ENCODE results near the gene BMP3. TPM values are rescaled to one million over a fixed set of nuclear protein-coding genes. Genes with fewer than 3 reads are reported as not detected.
A peak's percentile ranks its signal among the peaks of the same experiment; 100 is the strongest.

BMP3 gene
- polyA plus RNA-seq, 4 donors = 0.45 to 14.1 (median 7.8) TPM; not detected in 1

DNA sequence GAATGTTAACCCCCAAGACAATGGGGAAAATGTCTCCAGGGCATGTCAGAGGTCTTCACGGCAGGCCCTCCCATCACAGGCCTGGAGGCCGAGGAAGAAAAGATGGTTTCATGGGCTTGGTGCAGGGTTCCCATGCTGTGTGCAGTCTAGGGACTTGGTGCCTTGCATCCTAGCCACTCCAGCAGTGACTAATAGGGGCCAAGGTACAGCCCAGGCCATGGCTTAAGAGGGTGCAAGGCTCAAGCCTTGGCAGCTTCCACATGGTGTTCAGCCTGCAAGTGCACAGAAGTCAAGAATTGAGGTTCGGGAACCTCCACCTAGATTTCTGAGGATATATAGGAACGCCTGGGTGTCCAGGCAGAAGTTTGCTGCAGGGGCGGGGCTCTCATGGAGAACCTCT is 50.6 kb downstream of the BMP3 start:
- Histone ChIP-seq H3K36me3 (ENCODE audit: control insufficient read depth in 3 of 3, insufficient read depth in 2 of 3, low read depth in 1 of 3, low read length in 3 of 3) (no peaks in the 10 kb centered on the region), H3K4me3 (ENCODE audit: low read depth in 1 of 3, low read length in 3 of 3) (no peak overlapping the region), H3K4me1 (ENCODE audit: control insufficient read depth in 3 of 3, insufficient read depth in 2 of 3, low read depth in 1 of 3, low read length in 2 of 3) (no peaks in the 10 kb centered on the region), H3K27ac (ENCODE audit: low read depth in 1 of 3, low read length in 2 of 3) (no peak overlapping the region), H3K9me3 (ENCODE audit: control insufficient read depth in 2 of 2, insufficient read depth in 1 of 2, low read depth in 1 of 2, low read length in 1 of 2) (peaks cover 0 to 20% of the 10 kb centered on the region in 2 donors), H3K27me3 (ENCODE audit: control insufficient read depth in 3 of 3, insufficient read depth in 3 of 3, low read length in 3 of 3) (no peaks in the 10 kb centered on the region)
- 82 to 95% (median 88%) methylated on average over 5 of the region's 5 CpGs for WGBS, 3 donors
- peak in 1 of 2 donors; percentile 61 for DNase-seq
- FAIRE-seq = no peak

DNA sequence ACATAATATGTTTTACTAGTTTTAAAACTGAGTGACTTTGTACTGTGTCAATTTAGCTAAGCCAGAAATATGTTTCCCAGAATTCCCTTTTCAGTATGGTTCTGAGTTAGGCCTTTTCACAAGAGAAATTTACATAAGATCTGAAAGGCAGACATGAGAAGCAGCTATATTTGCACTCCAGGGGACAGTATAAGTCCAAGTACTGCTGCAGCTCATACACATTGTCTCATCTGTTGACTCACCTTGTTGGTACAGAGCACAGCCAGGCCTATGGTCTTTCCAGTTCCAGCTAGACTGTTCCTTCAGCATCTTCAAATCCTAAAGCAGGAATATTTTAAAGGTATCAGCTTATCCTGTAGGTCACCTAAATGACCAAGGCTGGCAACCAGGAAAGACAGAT is 53.5 kb downstream of the BMP3 start:
- FAIRE-seq = no peak
- no peak overlapping the region for H3K27ac ChIP-seq (ENCODE audit: low read depth in 1 of 3, low read length in 2 of 3)
- DNase-seq = peak; percentile 13 to 53

DNA sequence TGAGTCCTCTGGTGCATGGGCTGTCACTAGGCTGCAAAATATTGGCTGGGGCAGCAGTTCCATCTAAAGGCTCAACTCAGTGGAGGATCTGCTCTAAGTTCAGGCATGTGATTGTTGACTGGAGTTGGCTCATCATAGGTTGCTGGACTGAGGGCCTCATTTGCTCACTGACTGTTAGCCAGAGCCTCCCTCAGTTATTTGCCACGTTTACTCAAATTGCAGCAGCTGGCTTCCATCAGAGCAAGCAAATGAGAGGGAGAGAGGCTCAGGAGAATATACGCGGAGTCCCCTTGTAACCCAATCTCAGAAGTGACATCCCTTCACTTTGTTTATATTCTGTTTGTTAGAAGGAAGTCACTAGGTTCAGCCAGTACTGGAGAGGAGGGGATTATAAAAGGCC is 54.1 kb downstream of the BMP3 start:
- FAIRE-seq = no peak
- no peaks in the 10 kb centered on the region for H3K36me3 ChIP-seq (ENCODE audit: control insufficient read depth in 3 of 3, insufficient read depth in 2 of 3, low read depth in 1 of 3, low read length in 3 of 3)
- 51 to 88% (median 79%) methylated on average over 3 of the region's 3 CpGs for WGBS, 3 donors
- no peaks in the 10 kb centered on the region for H3K4me1 ChIP-seq (ENCODE audit: control insufficient read depth in 3 of 3, insufficient read depth in 2 of 3, low read depth in 1 of 3, low read length in 2 of 3)
- H3K27ac ChIP-seq (ENCODE audit: low read depth in 1 of 3, low read length in 2 of 3) = no peak overlapping the region
- peaks cover 0 to 20% of the 10 kb centered on the region in 2 donors for H3K9me3 ChIP-seq (ENCODE audit: control insufficient read depth in 2 of 2, insufficient read depth in 1 of 2, low read depth in 1 of 2, low read length in 1 of 2)
- DNase-seq = peak in 1 of 2 donors; percentile 8
- H3K4me3 ChIP-seq (ENCODE audit: low read depth in 1 of 3, low read length in 3 of 3) = no peak overlapping the region
- H3K27me3 ChIP-seq (ENCODE audit: control insufficient read depth in 3 of 3, insufficient read depth in 3 of 3, low read length in 3 of 3) = no peaks in the 10 kb centered on the region

More for the DNA sequence above, 53.5 kb downstream of the BMP3 start:
- H3K4me1 ChIP-seq (ENCODE audit: control insufficient read depth in 3 of 3, insufficient read depth in 2 of 3, low read depth in 1 of 3, low read length in 2 of 3) = no peaks in the 10 kb centered on the region
- no peak overlapping the region for H3K4me3 ChIP-seq (ENCODE audit: low read depth in 1 of 3, low read length in 3 of 3)
- no peaks in the 10 kb centered on the region for H3K27me3 ChIP-seq (ENCODE audit: control insufficient read depth in 3 of 3, insufficient read depth in 3 of 3, low read length in 3 of 3)
- H3K9me3 ChIP-seq (ENCODE audit: control insufficient read depth in 2 of 2, insufficient read depth in 1 of 2, low read depth in 1 of 2, low read length in 1 of 2) = peaks cover 0 to 20% of the 10 kb centered on the region in 2 donors
- no peaks in the 10 kb centered on the region for H3K36me3 ChIP-seq (ENCODE audit: control insufficient read depth in 3 of 3, insufficient read depth in 2 of 3, low read depth in 1 of 3, low read length in 3 of 3)

- Histone ChIP-seq H3K4me1 (ENCODE audit: control insufficient read depth in 3 of 3, insufficient read depth in 2 of 3, low read depth in 1 of 3, low read length in 2 of 3) (no peaks in the 10 kb centered on the region), H3K9me3 (ENCODE audit: control insufficient read depth in 2 of 2, insufficient read depth in 1 of 2, low read depth in 1 of 2, low read length in 1 of 2) (peaks cover 0 to 18% of the 10 kb centered on the region in 2 donors), H3K4me3 (ENCODE audit: low read depth in 1 of 3, low read length in 3 of 3) (no peak overlapping the region), H3K36me3 (ENCODE audit: control insufficient read depth in 3 of 3, insufficient read depth in 2 of 3, low read depth in 1 of 3, low read length in 3 of 3) (no peaks in the 10 kb centered on the region), H3K27me3 (ENCODE audit: control insufficient read depth in 3 of 3, insufficient read depth in 3 of 3, low read length in 3 of 3) (no peaks in the 10 kb centered on the region), H3K27ac (ENCODE audit: low read depth in 1 of 3, low read length in 2 of 3) (no peak overlapping the region)
- no peak for FAIRE-seq
- 83 to 86% (median 85%) methylated on average over 3 of the region's 3 CpGs for WGBS, 3 donors
- DNase-seq = no peak
Observed at GRCh38 chr4:81085291-81085690, 54.8 kb downstream of the BMP3 start.

- FAIRE-seq (no peak), DNase-seq (no peak)
- WGBS, 3 donors = 79 to 91% (median 85%) methylated on average over 3 of the region's 3 CpGs
- H3K4me3 ChIP-seq (ENCODE audit: low read depth in 1 of 3, low read length in 3 of 3) = no peak overlapping the region
- H3K36me3 ChIP-seq (ENCODE audit: control insufficient read depth in 3 of 3, insufficient read depth in 2 of 3, low read depth in 1 of 3, low read length in 3 of 3) = no peaks in the 10 kb centered on the region
- no peaks in the 10 kb centered on the region for H3K27me3 ChIP-seq (ENCODE audit: control insufficient read depth in 3 of 3, insufficient read depth in 3 of 3, low read length in 3 of 3)
- no peak overlapping the region for H3K27ac ChIP-seq (ENCODE audit: low read depth in 1 of 3, low read length in 2 of 3)
- H3K9me3 ChIP-seq (ENCODE audit: control insufficient read depth in 2 of 2, insufficient read depth in 1 of 2, low read depth in 1 of 2, low read length in 1 of 2) = peaks cover 0 to 13% of the 10 kb centered on the region in 2 donors
- H3K4me1 ChIP-seq (ENCODE audit: control insufficient read depth in 3 of 3, insufficient read depth in 2 of 3, low read depth in 1 of 3, low read length in 2 of 3) = no peaks in the 10 kb centered on the region
Observed at GRCh38 chr4:81085979-81086378, 55.5 kb downstream of the BMP3 start.

- no peaks in the 10 kb centered on the region for H3K9me3 ChIP-seq (ENCODE audit: control insufficient read depth in 2 of 2, insufficient read depth in 1 of 2, low read depth in 1 of 2, low read length in 1 of 2)
- DNase-seq = no peak
- WGBS, 3 donors = 76 to 82% (median 79%) methylated on average over 2 of the region's 2 CpGs
- no peak overlapping the region for H3K4me3 ChIP-seq (ENCODE audit: low read depth in 1 of 3, low read length in 3 of 3)
- H3K27me3 ChIP-seq (ENCODE audit: control insufficient read depth in 3 of 3, insufficient read depth in 3 of 3, low read length in 3 of 3) = no peaks in the 10 kb centered on the region
- no peaks in the 10 kb centered on the region for H3K4me1 ChIP-seq (ENCODE audit: control insufficient read depth in 3 of 3, insufficient read depth in 2 of 3, low read depth in 1 of 3, low read length in 2 of 3)
- H3K27ac ChIP-seq (ENCODE audit: low read depth in 1 of 3, low read length in 2 of 3) = no peak overlapping the region
- no peak for FAIRE-seq
- peaks cover 0 to 3% (median 3%) of the 10 kb centered on the region in 3 donors for H3K36me3 ChIP-seq (ENCODE audit: control insufficient read depth in 3 of 3, insufficient read depth in 2 of 3, low read depth in 1 of 3, low read length in 3 of 3)
Observed at GRCh38 chr4:81093720-81094401, 63.4 kb downstream of the BMP3 start.

DNA sequence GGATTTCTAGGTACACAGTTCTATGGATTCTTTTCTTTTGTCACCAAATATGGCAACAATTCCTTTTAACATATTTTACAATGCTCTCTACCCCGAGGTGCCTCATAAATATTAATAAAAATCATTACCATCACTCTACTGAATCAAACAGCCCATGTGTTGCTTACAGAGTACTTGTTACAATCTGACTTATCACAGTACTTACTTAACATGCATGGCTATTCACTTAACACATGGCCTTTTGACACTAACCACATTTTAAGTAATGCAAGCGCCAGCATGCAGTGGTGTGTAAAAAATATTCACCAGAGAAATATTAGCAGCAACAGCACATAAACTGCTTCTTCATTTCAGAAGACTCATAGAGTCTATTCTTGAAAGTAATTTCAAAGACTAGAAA is 64.9 kb downstream of the BMP3 start:
- Histone ChIP-seq H3K4me1 (ENCODE audit: control insufficient read depth in 3 of 3, insufficient read depth in 2 of 3, low read depth in 1 of 3, low read length in 2 of 3) (no peaks in the 10 kb centered on the region), H3K27me3 (ENCODE audit: control insufficient read depth in 3 of 3, insufficient read depth in 3 of 3, low read length in 3 of 3) (no peaks in the 10 kb centered on the region), H3K36me3 (ENCODE audit: control insufficient read depth in 3 of 3, insufficient read depth in 2 of 3, low read depth in 1 of 3, low read length in 3 of 3) (peaks cover 0 to 3% (median 3%) of the 10 kb centered on the region in 3 donors), H3K27ac (ENCODE audit: low read depth in 1 of 3, low read length in 2 of 3) (no peak overlapping the region), H3K4me3 (ENCODE audit: low read depth in 1 of 3, low read length in 3 of 3) (no peak overlapping the region), H3K9me3 (ENCODE audit: control insufficient read depth in 2 of 2, insufficient read depth in 1 of 2, low read depth in 1 of 2, low read length in 1 of 2) (no peaks in the 10 kb centered on the region)
- DNase-seq = no peak
- no peak for FAIRE-seq
- 69 to 81% (median 73%) methylated on average over 2 of the region's 2 CpGs for WGBS, 3 donors

DNA sequence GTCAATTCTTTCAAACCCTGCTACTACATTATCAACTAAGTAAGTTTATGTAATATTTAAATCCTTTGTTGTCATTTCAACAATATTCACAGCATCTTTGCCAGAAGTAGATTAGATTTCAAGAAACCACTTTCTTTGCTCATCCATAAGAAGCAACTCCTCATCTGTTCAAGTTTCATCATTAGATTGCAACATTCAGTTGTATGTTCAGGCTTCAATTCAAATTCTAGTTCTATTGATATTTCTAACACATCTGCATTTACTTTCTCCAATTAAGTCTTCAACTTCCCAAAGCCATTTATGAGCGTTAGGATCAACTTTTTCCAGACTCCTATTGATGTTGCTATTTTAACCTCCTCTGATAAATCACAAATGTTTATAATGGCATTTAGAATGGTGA is 66.1 kb downstream of the BMP3 start:
- DNase-seq (no peak), FAIRE-seq (no peak)
- Histone ChIP-seq H3K4me1 (ENCODE audit: control insufficient read depth in 3 of 3, insufficient read depth in 2 of 3, low read depth in 1 of 3, low read length in 2 of 3) (no peaks in the 10 kb centered on the region), H3K27me3 (ENCODE audit: control insufficient read depth in 3 of 3, insufficient read depth in 3 of 3, low read length in 3 of 3) (no peaks in the 10 kb centered on the region), H3K9me3 (ENCODE audit: control insufficient read depth in 2 of 2, insufficient read depth in 1 of 2, low read depth in 1 of 2, low read length in 1 of 2) (no peaks in the 10 kb centered on the region), H3K4me3 (ENCODE audit: low read depth in 1 of 3, low read length in 3 of 3) (no peak overlapping the region), H3K36me3 (ENCODE audit: control insufficient read depth in 3 of 3, insufficient read depth in 2 of 3, low read depth in 1 of 3, low read length in 3 of 3) (peaks cover 0 to 3% (median 3%) of the 10 kb centered on the region in 3 donors), H3K27ac (ENCODE audit: low read depth in 1 of 3, low read length in 2 of 3) (no peak overlapping the region)
- WGBS, 3 donors = 84 to 98% (median 92%) methylated on average over 1 of the region's 1 CpG

GRCh38 chr4:81102107-81102506 is 71.6 kb downstream of the BMP3 start:
- Histone ChIP-seq H3K9me3 (ENCODE audit: control insufficient read depth in 2 of 2, insufficient read depth in 1 of 2, low read depth in 1 of 2, low read length in 1 of 2) (no peaks in the 10 kb centered on the region), H3K36me3 (ENCODE audit: control insufficient read depth in 3 of 3, insufficient read depth in 2 of 3, low read depth in 1 of 3, low read length in 3 of 3) (peaks cover 0 to 9% (median 3%) of the 10 kb centered on the region in 3 donors), H3K27ac (ENCODE audit: low read depth in 1 of 3, low read length in 2 of 3) (no peak overlapping the region), H3K4me1 (ENCODE audit: control insufficient read depth in 3 of 3, insufficient read depth in 2 of 3, low read depth in 1 of 3, low read length in 2 of 3) (no peaks in the 10 kb centered on the region), H3K4me3 (ENCODE audit: low read depth in 1 of 3, low read length in 3 of 3) (no peak overlapping the region), H3K27me3 (ENCODE audit: control insufficient read depth in 3 of 3, insufficient read depth in 3 of 3, low read length in 3 of 3) (no peaks in the 10 kb centered on the region)
- DNase-seq = no peak
- FAIRE-seq = no peak

All from small intestine (tissue), 7 donors.